K562 (cell line): ENCODE results near the gene CHCT1. TPM values are rescaled to one million over a fixed set of nuclear protein-coding genes. Genes with fewer than 3 reads are reported as not detected.

Source experiments
- CCAR2 ChIP-seq: fragments of 200-400 bp; formaldehyde crosslinking; IDR thresholded peaks from 2 replicates; pipeline ENCODE4 v1.6.1; 2017; ENCODE audit warnings: mild to moderate bottlenecking, low read depth, low read length
- HOXB6 ChIP-seq: fragments of 250-450 bp; sonication (Bioruptor Pico); IDR thresholded peaks from 2 replicates; pipeline ENCODE4 v1.5.1; 2022; ENCODE audit warnings: mild to moderate bottlenecking, borderline replicate concordance
- NCOA1 ChIP-seq: fragments of 450-650 bp; IDR thresholded peaks from 2 replicates; pipeline ENCODE4 v1.6.1; 2016; ENCODE audit warnings: low read depth
- NCOA4 ChIP-seq: fragments of 450-650 bp; IDR thresholded peaks from 2 replicates; pipeline ENCODE4 v1.6.1; 2018; ENCODE audit warnings: mild to moderate bottlenecking; ENCODE audit not compliant: partially characterized antibody
- NR3C1 ChIP-seq: sonication (generic); formaldehyde crosslinking; IDR thresholded peaks from 2 replicates; pipeline ENCODE4 v1.8.1; 2022; ENCODE audit warnings: missing genetic modification reagents
- RFX7 ChIP-seq: fragments of 250-450 bp; sonication (Bioruptor Pico); IDR thresholded peaks from 2 replicates; pipeline ENCODE4 v1.5.1; 2021; ENCODE audit warnings: mild to moderate bottlenecking
- SMARCA4 ChIP-seq: fragments of 450-650 bp; IDR thresholded peaks from 2 replicates; pipeline ENCODE4 v1.6.1; 2016
- SREBF2 ChIP-seq: sonication (generic); formaldehyde crosslinking; IDR thresholded peaks from 2 replicates; pipeline ENCODE4 v1.4.0; 2020; ENCODE audit warnings: mild to moderate bottlenecking, missing genetic modification reagents
- ZC3H8 ChIP-seq: fragments of 450-650 bp; IDR thresholded peaks from 2 replicates; pipeline ENCODE4 v1.6.1; 2017
- ZNF124 ChIP-seq: sonication (generic); formaldehyde crosslinking; IDR thresholded peaks from 2 replicates; pipeline ENCODE4 v1.8.1; 2022; ENCODE audit warnings: missing genetic modification reagents
- ZNF263 ChIP-seq: sonication (generic); formaldehyde crosslinking; IDR thresholded peaks from 2 replicates; pipeline ENCODE4 v1.8.0; 2022; ENCODE audit warnings: mild to moderate bottlenecking, missing genetic modification reagents, borderline replicate concordance
- ZNF445 ChIP-seq: fragments of 250-450 bp; sonication (Bioruptor Pico); IDR thresholded peaks from 2 replicates; pipeline ENCODE4 v1.4.0; 2020; ENCODE audit warnings: low read depth, mild to moderate bottlenecking, moderate library complexity
- ZNF77 ChIP-seq: fragments of 250-450 bp; sonication (Bioruptor Pico); IDR thresholded peaks from 2 replicates; pipeline ENCODE4 v1.5.0; 2020
- polyA plus RNA-seq, 8 experiments: library from polyadenylated mRNA; depleted of rRNA in 4 of 8; stranded (reverse) in 5 of 8; unstranded in 3 of 8; fragments of >200 nt; fragmentation: Nextera tagmentation in 2 of 8; fragmentation: Illumina TruSeq in 1 of 8; extraction: Ambion mirVana in 2 of 8; extraction: Trizol in 1 of 8; gene quantifications; 2 replicates each; pipeline versions ENCODE4 v1.2.1 to v1.2.3, GENCODE V29; 2011 to 2014; ENCODE audit warnings: inconsistent platforms in 1 of 8, missing spikeins in 1 of 8
- total RNA-seq, 7 experiments: library from RNA; depleted of rRNA in 6 of 7; stranded (reverse); fragments of >200 nt in 6 of 7; fragmentation: Illumina TruSeq in 2 of 7; extraction: Trizol in 2 of 7; gene quantifications; 2 replicates each; pipeline versions ENCODE4 v1.2.1 to v1.2.3, GENCODE V29; 2011 to 2021; ENCODE audit warnings: low replicate concordance in 1 of 7
- TF ChIP-seq, protein P1 (sequence below): fragments of 450-650 bp; formaldehyde crosslinking; IDR thresholded peaks from 2 replicates; pipeline ENCODE4 v1.4.0; 2020; ENCODE audit warnings: mild to moderate bottlenecking
- TF ChIP-seq, protein P2 (sequence below): fragments of 250-450 bp; sonication (Bioruptor Pico); IDR thresholded peaks from 2 replicates; pipeline ENCODE4 v1.8.0; 2021; ENCODE audit warnings: borderline replicate concordance, mild to moderate bottlenecking, moderate library complexity; ENCODE audit not compliant: poor library complexity, severe bottlenecking
- TF ChIP-seq, protein P3 (sequence below): fragments of 250-450 bp; sonication (Bioruptor Pico); IDR thresholded peaks from 2 replicates; pipeline ENCODE4 v1.8.0; 2021; ENCODE audit warnings: moderate library complexity, mild to moderate bottlenecking, inconsistent platforms
- TF ChIP-seq, protein P4 (sequence below), 2 experiments: fragments of 450-650 bp; IDR thresholded peaks; 2 replicates each; pipeline ENCODE4 v1.6.1; 2016; ENCODE audit warnings: mild to moderate bottlenecking in 2 of 2, borderline replicate concordance in 1 of 2, low read depth in 1 of 2, moderate library complexity in 1 of 2

The CHCT1 gene
- total and polyA plus RNA-seq, 9 of the 15 experiments (the other 6 are each of a cell fraction or from before 2014, with no cell fraction given), result not detected

DNA sequence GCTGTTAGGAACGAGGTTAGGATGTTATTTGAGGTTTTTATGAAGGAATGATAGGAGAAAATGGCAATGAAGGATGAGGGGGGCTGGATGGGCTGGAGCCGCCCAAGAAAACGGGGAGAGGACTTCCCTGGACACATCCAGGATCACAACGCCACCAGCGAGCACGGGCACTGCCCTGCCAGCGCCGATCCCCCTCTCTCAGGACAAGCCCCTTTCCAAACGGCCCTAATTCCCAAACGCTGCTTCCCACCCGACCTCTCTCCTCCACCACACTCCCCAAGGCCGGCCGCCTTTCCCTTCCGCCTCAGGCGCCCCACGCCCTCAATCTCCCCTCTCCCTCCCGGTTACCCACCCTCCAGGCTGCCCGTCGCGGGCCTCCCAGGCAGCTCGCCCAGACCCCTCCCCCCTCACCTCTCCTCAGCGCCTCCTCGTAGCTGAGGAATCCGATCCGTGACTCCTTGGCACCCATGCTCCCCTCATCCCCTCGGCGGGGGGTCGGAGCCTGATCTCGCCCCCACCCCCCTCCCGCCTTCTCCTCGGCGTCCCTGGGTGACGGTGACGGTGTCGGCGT, 30.7 kb upstream of the CHCT1 start (continued):
- TF ChIP-seq ZNF263 (CRISPR knock-in tag) (no peak; the same call in none of the 2 replicates), ZNF124 (CRISPR knock-in tag) (no peak), ZNF77 (no peak), ZC3H8 (no peak), CCAR2 (no peak), NCOA4 (no peak), SREBF2 (CRISPR knock-in tag) (no peak), RFX7 (no peak), ZNF445 (CRISPR knock-in tag) (no peak), NCOA1 (no peak), SMARCA4 (no peak; the same call in 1 of the 2 replicates), HOXB6 (no peak), NR3C1 (CRISPR knock-in tag) (no peak)
- TF ChIP-seq, protein P1, sequence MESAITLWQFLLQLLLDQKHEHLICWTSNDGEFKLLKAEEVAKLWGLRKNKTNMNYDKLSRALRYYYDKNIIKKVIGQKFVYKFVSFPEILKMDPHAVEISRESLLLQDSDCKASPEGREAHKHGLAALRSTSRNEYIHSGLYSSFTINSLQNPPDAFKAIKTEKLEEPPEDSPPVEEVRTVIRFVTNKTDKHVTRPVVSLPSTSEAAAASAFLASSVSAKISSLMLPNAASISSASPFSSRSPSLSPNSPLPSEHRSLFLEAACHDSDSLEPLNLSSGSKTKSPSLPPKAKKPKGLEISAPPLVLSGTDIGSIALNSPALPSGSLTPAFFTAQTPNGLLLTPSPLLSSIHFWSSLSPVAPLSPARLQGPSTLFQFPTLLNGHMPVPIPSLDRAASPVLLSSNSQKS (CRISPR knock-in tag), result no peak
- TF ChIP-seq, protein P2, sequence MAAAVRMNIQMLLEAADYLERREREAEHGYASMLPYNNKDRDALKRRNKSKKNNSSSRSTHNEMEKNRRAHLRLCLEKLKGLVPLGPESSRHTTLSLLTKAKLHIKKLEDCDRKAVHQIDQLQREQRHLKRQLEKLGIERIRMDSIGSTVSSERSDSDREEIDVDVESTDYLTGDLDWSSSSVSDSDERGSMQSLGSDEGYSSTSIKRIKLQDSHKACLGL, result no peak
- TF ChIP-seq, protein P3, sequence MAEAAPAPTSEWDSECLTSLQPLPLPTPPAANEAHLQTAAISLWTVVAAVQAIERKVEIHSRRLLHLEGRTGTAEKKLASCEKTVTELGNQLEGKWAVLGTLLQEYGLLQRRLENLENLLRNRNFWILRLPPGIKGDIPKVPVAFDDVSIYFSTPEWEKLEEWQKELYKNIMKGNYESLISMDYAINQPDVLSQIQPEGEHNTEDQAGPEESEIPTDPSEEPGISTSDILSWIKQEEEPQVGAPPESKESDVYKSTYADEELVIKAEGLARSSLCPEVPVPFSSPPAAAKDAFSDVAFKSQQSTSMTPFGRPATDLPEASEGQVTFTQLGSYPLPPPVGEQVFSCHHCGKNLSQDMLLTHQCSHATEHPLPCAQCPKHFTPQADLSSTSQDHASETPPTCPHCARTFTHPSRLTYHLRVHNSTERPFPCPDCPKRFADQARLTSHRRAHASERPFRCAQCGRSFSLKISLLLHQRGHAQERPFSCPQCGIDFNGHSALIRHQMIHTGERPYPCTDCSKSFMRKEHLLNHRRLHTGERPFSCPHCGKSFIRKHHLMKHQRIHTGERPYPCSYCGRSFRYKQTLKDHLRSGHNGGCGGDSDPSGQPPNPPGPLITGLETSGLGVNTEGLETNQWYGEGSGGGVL (CRISPR knock-in tag), result no peak
- TF ChIP-seq, protein P4, sequence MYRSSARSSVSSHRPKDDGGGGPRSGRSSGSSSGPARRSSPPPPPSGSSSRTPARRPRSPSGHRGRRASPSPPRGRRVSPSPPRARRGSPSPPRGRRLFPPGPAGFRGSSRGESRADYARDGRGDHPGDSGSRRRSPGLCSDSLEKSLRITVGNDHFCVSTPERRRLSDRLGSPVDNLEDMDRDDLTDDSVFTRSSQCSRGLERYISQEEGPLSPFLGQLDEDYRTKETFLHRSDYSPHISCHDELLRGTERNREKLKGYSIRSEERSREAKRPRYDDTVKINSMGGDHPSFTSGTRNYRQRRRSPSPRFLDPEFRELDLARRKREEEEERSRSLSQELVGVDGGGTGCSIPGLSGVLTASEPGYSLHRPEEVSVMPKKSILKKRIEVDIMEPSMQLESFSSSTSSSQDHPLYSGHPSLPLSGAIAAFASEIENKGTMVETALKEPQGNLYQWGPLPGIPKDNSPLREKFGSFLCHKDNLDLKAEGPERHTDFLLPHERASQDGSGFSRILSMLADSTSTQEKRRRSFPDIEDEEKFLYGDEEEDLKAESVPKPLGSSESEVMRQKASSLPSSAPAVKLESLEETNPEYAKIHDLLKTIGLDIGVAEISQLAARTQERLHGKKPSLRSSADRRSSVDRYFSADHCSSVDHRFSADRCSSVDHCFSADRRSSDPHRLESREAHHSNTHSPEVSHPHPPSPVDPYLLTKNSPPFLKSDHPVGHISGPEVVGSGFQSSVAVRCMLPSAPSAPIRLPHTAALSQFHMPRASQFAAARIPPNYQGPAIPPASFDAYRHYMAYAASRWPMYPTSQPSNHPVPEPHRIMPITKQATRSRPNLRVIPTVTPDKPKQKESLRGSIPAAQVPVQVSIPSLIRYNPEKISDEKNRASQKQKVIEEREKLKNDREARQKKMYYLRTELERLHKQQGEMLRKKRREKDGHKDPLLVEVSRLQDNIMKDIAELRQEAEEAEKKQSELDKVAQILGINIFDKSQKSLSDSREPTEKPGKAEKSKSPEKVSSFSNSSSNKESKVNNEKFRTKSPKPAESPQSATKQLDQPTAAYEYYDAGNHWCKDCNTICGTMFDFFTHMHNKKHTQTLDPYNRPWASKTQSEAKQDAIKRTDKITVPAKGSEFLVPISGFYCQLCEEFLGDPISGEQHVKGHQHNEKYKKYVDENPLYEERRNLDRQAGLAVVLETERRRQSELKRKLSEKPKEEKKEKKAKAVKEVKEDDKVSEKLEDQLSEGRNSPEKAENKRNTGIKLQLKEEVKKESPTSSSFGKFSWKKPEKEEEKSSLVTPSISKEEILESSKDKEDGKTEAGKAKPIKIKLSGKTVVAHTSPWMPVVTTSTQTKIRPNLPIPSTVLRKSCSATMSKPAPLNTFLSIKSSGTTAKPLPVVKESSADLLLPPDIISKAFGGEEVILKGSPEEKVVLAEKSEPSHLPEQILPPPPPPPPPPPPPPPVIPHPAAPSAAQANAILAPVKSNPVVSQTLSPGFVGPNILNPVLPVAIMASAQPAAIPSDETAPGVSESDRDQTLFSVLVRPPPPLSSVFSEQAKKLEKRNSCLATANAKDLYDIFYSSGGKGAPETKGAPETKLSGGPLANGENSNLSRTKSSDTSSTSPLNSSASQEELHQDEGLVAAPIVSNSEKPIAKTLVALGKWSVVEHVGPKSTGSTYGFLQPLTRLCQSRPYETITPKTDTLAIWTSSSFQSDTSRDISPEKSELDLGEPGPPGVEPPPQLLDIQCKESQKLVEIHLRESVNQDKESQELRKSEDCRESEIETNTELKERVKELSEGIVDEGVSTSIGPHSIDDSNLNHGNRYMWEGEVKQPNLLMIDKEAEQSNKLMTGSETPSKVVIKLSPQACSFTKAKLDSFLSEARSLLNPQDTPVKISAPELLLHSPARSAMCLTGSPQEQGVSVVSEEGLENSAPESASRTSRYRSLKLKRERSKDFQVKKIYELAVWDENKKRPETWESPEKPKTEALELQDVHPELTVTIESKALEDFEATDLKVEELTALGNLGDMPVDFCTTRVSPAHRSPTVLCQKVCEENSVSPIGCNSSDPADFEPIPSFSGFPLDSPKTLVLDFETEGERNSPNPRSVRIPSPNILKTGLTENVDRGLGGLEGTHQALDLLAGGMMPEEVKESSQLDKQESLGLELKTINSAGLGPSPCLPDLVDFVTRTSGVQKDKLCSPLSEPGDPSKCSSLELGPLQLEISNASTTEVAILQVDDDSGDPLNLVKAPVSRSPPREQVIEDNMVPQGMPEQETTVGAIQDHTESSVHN (IDR thresholded peaks at IDR 0.05; ENCODE audit: borderline replicate concordance in 1 of 2, low read depth in 1 of 2), result no peak
